ENCODE data around the gene FOXF1.

FOXF1 gene

GRCh38 chr16:86505899-86506864 lies 4.1 kb upstream of the FOXF1 start:
- DNase-seq: no peak

GRCh38 chr16:86507173-86508027 lies 2.9 kb upstream of the FOXF1 start:
- DNase-seq: no peak

GRCh38 chr16:86508028-86508946 lies 2.0 kb upstream of the FOXF1 start:
- no peak for DNase-seq

- no peak for DNase-seq
Measured at GRCh38 chr16:86508947-86509758, 1.2 kb upstream of the FOXF1 start.

- DNase-seq: no peak
Measured at GRCh38 chr16:86509759-86510464, 415 bp upstream of the FOXF1 start.

GRCh38 chr16:86511317-86512161 lies 1.2 kb downstream of the FOXF1 start:
- no peak for DNase-seq

GRCh38 chr16:86512301-86512859 lies 2.1 kb downstream of the FOXF1 start:
- no peak for DNase-seq

- DNase-seq: no peak
Measured at GRCh38 chr16:86512860-86513470, 2.6 kb downstream of the FOXF1 start.

GRCh38 chr16:86513471-86514277 lies 3.3 kb downstream of the FOXF1 start:
- no peak for DNase-seq

- DNase-seq: no peak
Measured at GRCh38 chr16:86514481-86515376, 4.4 kb downstream of the FOXF1 start.

GRCh38 chr16:86515413-86515776 lies 5.1 kb downstream of the FOXF1 start:
- no peak for DNase-seq

GRCh38 chr16:86515777-86516622 lies 5.7 kb downstream of the FOXF1 start:
- DNase-seq: no peak

- DNase-seq: no peak
Measured at GRCh38 chr16:86516623-86517003, 6.3 kb downstream of the FOXF1 start.

GRCh38 chr16:86517033-86517432 lies 6.7 kb downstream of the FOXF1 start:
- DNase-seq: no peak

GRCh38 chr16:86517652-86518258 lies 7.4 kb downstream of the FOXF1 start:
- DNase-seq: no peak

All from NCI-H187 treated with DMSO at 0.1 percent for 48 hours (cell line).